OCI-LY3 (cell line): ENCODE data around the gene TMEM72.

ENCODE experiments used
- EZH2phosphoT487 ChIP-seq: fragments of 200-600 bp; shearing (Covaris generic); IDR thresholded peaks from 2 replicates; pipeline ENCODE4 v1.6.1; 2018; ENCODE audit warnings: antibody characterized with exemption, mixed run types, low read depth
- TF ChIP-seq, protein P1 (sequence below): fragments of 200-600, 300-600 bp; sonication (generic); IDR thresholded peaks from 2 replicates; pipeline ENCODE4 v1.5.1; 2014; ENCODE audit warnings: antibody characterized with exemption, low read length, low read depth

GRCh38 chr10:44952779-44953231, 41.7 kb downstream of the TMEM72 start:
- TF ChIP-seq, protein P1, sequence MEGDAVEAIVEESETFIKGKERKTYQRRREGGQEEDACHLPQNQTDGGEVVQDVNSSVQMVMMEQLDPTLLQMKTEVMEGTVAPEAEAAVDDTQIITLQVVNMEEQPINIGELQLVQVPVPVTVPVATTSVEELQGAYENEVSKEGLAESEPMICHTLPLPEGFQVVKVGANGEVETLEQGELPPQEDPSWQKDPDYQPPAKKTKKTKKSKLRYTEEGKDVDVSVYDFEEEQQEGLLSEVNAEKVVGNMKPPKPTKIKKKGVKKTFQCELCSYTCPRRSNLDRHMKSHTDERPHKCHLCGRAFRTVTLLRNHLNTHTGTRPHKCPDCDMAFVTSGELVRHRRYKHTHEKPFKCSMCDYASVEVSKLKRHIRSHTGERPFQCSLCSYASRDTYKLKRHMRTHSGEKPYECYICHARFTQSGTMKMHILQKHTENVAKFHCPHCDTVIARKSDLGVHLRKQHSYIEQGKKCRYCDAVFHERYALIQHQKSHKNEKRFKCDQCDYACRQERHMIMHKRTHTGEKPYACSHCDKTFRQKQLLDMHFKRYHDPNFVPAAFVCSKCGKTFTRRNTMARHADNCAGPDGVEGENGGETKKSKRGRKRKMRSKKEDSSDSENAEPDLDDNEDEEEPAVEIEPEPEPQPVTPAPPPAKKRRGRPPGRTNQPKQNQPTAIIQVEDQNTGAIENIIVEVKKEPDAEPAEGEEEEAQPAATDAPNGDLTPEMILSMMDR: no peak
- TF ChIP-seq EZH2phosphoT487: no peak
